GM18505 (cell line): ENCODE measurements around the gene SYN1.
A peak's percentile ranks its signal among the peaks of the same experiment; 100 is the strongest.

Source experiments
- ATAC-seq: cut with Tn5 transposase; IDR thresholded peaks from one replicate; pipeline ENCODE4 v1.9.1; 2021; ENCODE audit not compliant: unreplicated experiment
- POLR2A ChIP-seq: IDR thresholded peaks from 4 replicates; pipeline ENCODE4 v1.6.1; 2011; ENCODE audit warnings: borderline replicate concordance; ENCODE audit not compliant: insufficient read depth, insufficient read length; ENCODE audit errors: extremely low read depth

SYN1 gene

GRCh38 chrX:47570794-47571193, 48.9 kb downstream of the SYN1 start:
- ATAC-seq = no peak
- no peak for TF ChIP-seq POLR2A

GRCh38 chrX:47568656-47569295, 50.9 kb downstream of the SYN1 start:
- TF ChIP-seq POLR2A = no peak
- ATAC-seq = no peak

GRCh38 chrX:47566841-47567240, 52.8 kb downstream of the SYN1 start:
- TF ChIP-seq POLR2A = no peak
- ATAC-seq = no peak

GRCh38 chrX:47564438-47565085, 55.1 kb downstream of the SYN1 start:
- ATAC-seq = no peak
- TF ChIP-seq POLR2A = no peak

GRCh38 chrX:47563801-47564315, 55.8 kb downstream of the SYN1 start:
- ATAC-seq = no peak
- no peak for TF ChIP-seq POLR2A

- no peak for ATAC-seq
These were observed 56.9 kb downstream of the SYN1 start for GRCh38 chrX:47562615-47563243.

GRCh38 chrX:47561659-47562151, 58.0 kb downstream of the SYN1 start:
- no peak for TF ChIP-seq POLR2A
- no peak for ATAC-seq

More at GRCh38 chrX:47562615-47563243, 56.9 kb downstream of the SYN1 start:
- TF ChIP-seq POLR2A = no peak

- TF ChIP-seq POLR2A = peak; percentile 81
- peak; percentile 86 for ATAC-seq
These were observed 58.6 kb downstream of the SYN1 start, which contains the start of gene ARAF for GRCh38 chrX:47560934-47561658. ARAF (plus strand) TSS chrX:47561205; CDS start chrX:47562968, 1,763 bp downstream.

GRCh38 chrX:47560179-47560933, 59.3 kb downstream of the SYN1 start:
- TF ChIP-seq POLR2A = no peak

GRCh38 chrX:47558436-47558835, 61.2 kb downstream of the SYN1 start:
- no peak for ATAC-seq
- no peak for TF ChIP-seq POLR2A

More at GRCh38 chrX:47560179-47560933, 59.3 kb downstream of the SYN1 start:
- ATAC-seq = peak; percentile 1

GRCh38 chrX:47556045-47556623, 63.5 kb downstream of the SYN1 start:
- peak; percentile 74 for TF ChIP-seq POLR2A
- peak; percentile 81 for ATAC-seq

- no peak for TF ChIP-seq POLR2A
- no peak for ATAC-seq
These were observed 76.2 kb downstream of the SYN1 start for GRCh38 chrX:47543496-47543895.

- no peak for TF ChIP-seq POLR2A
- ATAC-seq = no peak
These were observed 78.7 kb downstream of the SYN1 start for GRCh38 chrX:47540754-47541538.
